HG03460 (cell line): Measurements from ENCODE around the gene RRAS2.

ENCODE experiments used
- ATAC-seq: cut with Tn5 transposase; IDR thresholded peaks from one replicate; pipeline ENCODE4 v1.9.1; 2021; ENCODE audit not compliant: unreplicated experiment

RRAS2 gene

GRCh38 chr11:14230407-14230806, 128.6 kb downstream of the RRAS2 start:
- no peak for ATAC-seq

GRCh38 chr11:14229472-14229871, 129.5 kb downstream of the RRAS2 start:
- no peak for ATAC-seq

GRCh38 chr11:14228356-14228755, 130.6 kb downstream of the RRAS2 start:
- ATAC-seq: no peak
